Measurements from ENCODE around the gene LMAN1L. TPM values are rescaled to one million over a fixed set of nuclear protein-coding genes. Genes with fewer than 3 reads are reported as not detected.
A peak's percentile ranks its signal among the peaks of the same experiment; 100 is the strongest.

Gene LMAN1L
- total RNA-seq, 2 experiments from 2014 or later, result 0.09 to 0.38 TPM

- H3K4me2 ChIP-seq (ENCODE audit: low read length), result peak overlapping the region; percentile 81
- peak overlapping the region; percentile 79 for H3K27ac ChIP-seq (ENCODE audit: low read depth, low read length, poor library complexity, severe bottlenecking)
- ChIA-PET CTCF (ENCODE audit: unreplicated experiment) (interaction anchor here (0.6 to 1.9 kb wide), 7 partner anchors 22 to 80 kb away, joined by 3 to 9 read pairs (median 4); no protein-coding TSS in a partner anchor), POLR2A (interaction anchor here (0.5 to 2.6 kb wide), 12 partner anchors 9 to 329 kb away, joined by 3 to 14 read pairs (median 4); partner anchors contain the start of gene FAM219B)
- H3K4me1 ChIP-seq (ENCODE audit: insufficient read depth, low read length, poor library complexity, severe bottlenecking), result peaks cover 47% of the 10 kb centered on the region
- peak overlapping the region; percentile 6; the same call in 1 of the 2 replicates for H2AFZ ChIP-seq (ENCODE audit: low read length)
- no peaks in the 10 kb centered on the region for H3K9me2 ChIP-seq (ENCODE audit: insufficient read depth, low read length)
- H3K9me3 ChIP-seq (ENCODE audit: low read length), result no peaks in the 10 kb centered on the region
- no TSS peak for BruUV-seq (replicated peaks)
- DNase-seq (ENCODE audit: low spot score), result peak; percentile 94
- intact Hi-C loops (cut with micrococcal nuclease; ENCODE audit: unreplicated experiment), result loop anchor here (1.0 kb wide), 2 partner anchors 21 to 39 kb away; partner anchors contain the start of gene CSK
- no peaks in the 10 kb centered on the region for H3K36me3 ChIP-seq (ENCODE audit: insufficient read depth, low read length)
- no peak for TF ChIP-seq EZH2phosphoT487 (IDR thresholded peaks at IDR 0.05; ENCODE audit: borderline replicate concordance, low read depth, low read length)
- TF ChIP-seq CTCF (conservative IDR thresholded peaks at IDR 0.05; ENCODE audit: low read length), result peak; percentile 50; the same call in 1 of the 2 replicates
- H3K4me3 ChIP-seq (ENCODE audit: low read depth, low read length, poor library complexity, severe bottlenecking), result peak overlapping the region; percentile 58
- no peaks in the 10 kb centered on the region for H3K79me2 ChIP-seq (ENCODE audit: insufficient read depth, low read depth, low read length)
- H4K20me1 ChIP-seq (ENCODE audit: insufficient read depth, low read length), result no peaks in the 10 kb centered on the region
These were observed 8.6 kb downstream of the LMAN1L start for GRCh38 chr15:74821091-74821789.

GRCh38 chr15:74821790-74822158, 9.1 kb downstream of the LMAN1L start:
- intact Hi-C loops (cut with micrococcal nuclease; ENCODE audit: unreplicated experiment), result loop anchor here (1.0 kb wide), 2 partner anchors 21 to 39 kb away; partner anchors contain the start of gene CSK
- H3K4me3 ChIP-seq (ENCODE audit: low read depth, low read length, poor library complexity, severe bottlenecking), result peak overlapping the region; percentile 58
- H3K36me3 ChIP-seq (ENCODE audit: insufficient read depth, low read length), result no peaks in the 10 kb centered on the region
- no peaks in the 10 kb centered on the region for H3K79me2 ChIP-seq (ENCODE audit: insufficient read depth, low read depth, low read length)
- H3K9me2 ChIP-seq (ENCODE audit: insufficient read depth, low read length), result no peaks in the 10 kb centered on the region
- H3K4me1 ChIP-seq (ENCODE audit: insufficient read depth, low read length, poor library complexity, severe bottlenecking), result peaks cover 47% of the 10 kb centered on the region
- no peak for DNase-seq (ENCODE audit: low spot score)
- BruUV-seq (replicated peaks), result no TSS peak
- H3K9me3 ChIP-seq (ENCODE audit: low read length), result no peaks in the 10 kb centered on the region
- peak overlapping the region; percentile 79 for H3K27ac ChIP-seq (ENCODE audit: low read depth, low read length, poor library complexity, severe bottlenecking)
- H3K4me2 ChIP-seq (ENCODE audit: low read length), result peak overlapping the region; percentile 81
- H2AFZ ChIP-seq (ENCODE audit: low read length), result peak overlapping the region; percentile 6; the same call in 1 of the 2 replicates
- ChIA-PET POLR2A (interaction anchor here (0.5 to 2.6 kb wide), 12 partner anchors 9 to 330 kb away, joined by 3 to 14 read pairs (median 4); partner anchors contain the start of gene FAM219B), CTCF (ENCODE audit: unreplicated experiment) (interaction anchor here (1.1 to 1.9 kb wide), 4 partner anchors 22 to 51 kb away, joined by 3 to 9 read pairs (median 4); no protein-coding TSS in a partner anchor)
- no peak for TF ChIP-seq EZH2phosphoT487 (IDR thresholded peaks at IDR 0.05; ENCODE audit: borderline replicate concordance, low read depth, low read length)
- TF ChIP-seq CTCF (conservative IDR thresholded peaks at IDR 0.05; ENCODE audit: low read length), result no peak
- no peaks in the 10 kb centered on the region for H4K20me1 ChIP-seq (ENCODE audit: insufficient read depth, low read length)
